Muscle of back (tissue), 11 donors: ENCODE results near the gene BEAN1. TPM values are rescaled to one million over a fixed set of nuclear protein-coding genes. Genes with fewer than 3 reads are reported as not detected.
A peak's percentile ranks its signal among the peaks of the same experiment; 100 is the strongest.

Source experiments
- DNase-seq, 3 donors: peaks; one replicate each; pipeline versions ENCODE4 v3.0.0 to v3.0.0-alpha.2; 2013
- polyA plus RNA-seq, 10 donors: library from polyadenylated mRNA; unstranded; fragments of 120-200 nt; gene quantifications; one replicate each; pipeline ENCODE4 v1.2.1, GENCODE V29; 2013; ENCODE audit not compliant: insufficient read length in 10 of 10

The BEAN1 gene
- polyA plus RNA-seq, 10 donors = 0.75 to 1.6 (median 1.1) TPM

DNA sequence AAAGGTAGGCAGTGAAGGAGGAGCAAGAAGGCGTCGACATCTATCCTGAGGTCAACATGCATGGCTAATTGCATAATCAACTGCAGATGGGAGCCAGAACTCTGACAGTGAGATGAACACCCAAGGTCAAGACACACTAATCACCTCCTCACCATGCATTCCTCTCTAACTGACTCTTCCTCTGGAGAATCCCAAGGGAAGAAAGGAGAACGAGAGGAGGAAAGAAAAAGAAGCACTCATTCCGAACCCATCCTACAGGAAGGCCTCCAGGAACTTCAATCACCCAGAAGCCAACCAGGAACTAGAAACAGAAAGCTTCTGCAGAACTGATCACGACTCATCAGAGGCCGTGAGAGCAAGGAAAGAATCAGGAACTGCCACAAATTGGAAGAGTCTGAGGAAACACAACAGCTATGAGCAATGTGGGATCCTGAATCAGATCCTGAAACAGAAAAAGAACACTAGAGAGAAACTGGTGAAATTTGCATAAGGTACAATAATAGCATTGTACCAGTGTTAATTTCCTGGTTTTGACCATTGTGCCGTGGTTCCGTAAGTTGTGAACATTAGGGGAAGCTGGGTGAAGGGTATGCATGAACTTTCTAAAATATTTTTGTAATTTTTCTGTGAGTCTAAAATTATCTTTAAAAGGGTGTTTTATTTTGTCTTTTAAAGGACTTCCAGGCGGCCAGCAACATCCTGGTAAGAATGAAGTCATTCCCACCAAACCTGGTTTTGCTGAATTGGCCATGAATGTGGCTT lies 10.0 kb upstream of the BEAN1 start:
- DNase-seq = peak in 1 of 3 donors; percentile 72

DNA sequence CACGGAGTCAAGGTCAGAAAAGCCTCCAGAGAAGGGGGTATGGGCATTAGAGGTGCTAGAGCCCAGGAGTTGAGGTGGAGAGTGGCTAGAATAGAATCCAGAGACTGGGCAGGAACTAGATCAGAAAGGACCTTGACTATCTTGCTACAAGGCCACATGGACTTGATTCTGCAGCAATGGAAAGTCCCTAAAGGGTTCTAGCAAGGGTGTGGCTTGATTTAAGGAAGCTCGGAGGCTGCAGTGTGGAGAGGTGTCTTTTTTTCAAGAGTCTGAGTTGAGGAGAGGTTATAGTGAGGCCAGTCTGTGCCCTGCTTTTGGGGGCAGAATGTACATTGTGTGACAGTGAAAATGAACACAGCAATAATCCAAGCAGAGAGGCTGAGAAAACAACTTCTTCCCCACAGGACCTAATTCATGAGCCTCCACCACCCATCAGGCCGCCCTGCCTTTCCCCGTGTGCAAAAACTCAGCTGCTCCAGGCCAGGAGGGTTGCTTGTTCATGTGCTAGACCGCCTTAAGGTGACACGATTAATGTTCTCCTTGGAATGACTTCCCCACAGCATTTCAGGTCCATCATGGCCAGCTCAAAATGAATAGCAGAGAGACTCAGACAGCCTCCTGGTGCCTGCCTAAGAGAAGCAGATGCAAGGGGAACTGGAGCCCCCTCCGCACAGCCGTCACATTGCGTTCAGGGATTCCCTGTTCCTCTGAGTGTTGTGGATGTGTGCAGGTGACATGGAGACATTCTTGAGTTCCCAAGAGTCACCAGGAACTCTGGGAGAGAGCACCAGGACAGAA lies 8.7 kb upstream of the BEAN1 start:
- DNase-seq = no peak

DNA sequence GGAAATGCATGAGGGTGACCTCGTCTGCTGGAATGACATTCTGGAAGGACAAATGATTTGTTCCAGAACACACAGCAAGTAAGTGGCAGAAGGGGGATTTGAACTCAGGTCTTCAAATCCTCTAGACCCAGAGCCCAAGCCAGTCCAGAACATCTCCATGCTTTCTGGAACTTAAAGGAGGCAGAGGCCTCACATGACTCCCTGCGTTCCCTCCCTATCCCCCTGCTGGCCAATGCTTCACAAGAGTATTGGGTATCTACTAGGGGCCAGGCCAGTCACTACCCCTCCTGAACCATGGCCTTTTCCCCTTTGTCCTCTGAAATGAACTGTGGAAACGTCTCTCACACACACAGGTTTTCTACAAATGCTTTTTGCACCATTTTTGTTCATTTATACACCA lies 7.6 kb upstream of the BEAN1 start:
- no peak for DNase-seq

- no peak for DNase-seq
These were observed 6.7 kb upstream of the BEAN1 start for GRCh38 chr16:66420396-66420795.

DNA sequence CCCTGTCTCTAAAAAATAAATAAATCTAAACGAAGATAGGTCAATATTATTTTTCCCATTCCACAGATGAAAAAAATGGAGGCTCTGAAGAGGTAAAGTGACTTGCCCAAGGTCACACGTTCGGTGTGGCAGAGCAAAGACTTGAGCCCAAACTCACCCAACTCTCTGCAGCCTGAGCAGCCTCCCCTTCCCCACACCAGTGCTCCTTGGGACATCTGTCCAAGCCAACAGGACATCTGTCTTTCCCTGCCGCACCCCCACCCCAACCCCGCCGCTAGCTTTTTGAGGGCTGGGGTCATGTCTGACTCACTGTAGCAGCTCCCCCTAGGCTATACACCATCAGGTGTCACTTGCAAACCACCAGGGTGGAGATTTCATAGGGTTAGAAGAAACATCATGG lies 5.2 kb upstream of the BEAN1 start:
- no peak for DNase-seq

GRCh38 chr16:66422366-66422765 lies 4.7 kb upstream of the BEAN1 start:
- DNase-seq = no peak

DNA sequence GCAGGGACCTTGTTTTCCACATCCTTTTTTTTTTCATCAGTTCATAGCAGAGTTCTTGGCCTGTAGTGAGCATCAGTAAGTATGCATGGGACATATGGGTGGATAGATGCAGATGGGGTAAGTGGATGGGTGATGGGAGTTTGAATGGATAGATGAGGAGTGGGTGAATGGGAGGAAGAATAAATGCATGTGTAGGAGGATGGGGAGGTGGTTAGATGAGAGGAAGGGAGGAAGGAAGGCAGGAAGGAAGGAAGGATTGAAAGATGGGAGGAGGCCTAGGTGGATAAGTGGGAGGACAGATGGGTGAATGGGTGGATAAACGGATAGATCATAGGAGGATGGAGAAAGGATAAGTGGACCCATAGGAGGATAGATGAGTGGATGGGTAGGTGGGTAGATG lies 3.9 kb upstream of the BEAN1 start:
- DNase-seq = no peak

DNA sequence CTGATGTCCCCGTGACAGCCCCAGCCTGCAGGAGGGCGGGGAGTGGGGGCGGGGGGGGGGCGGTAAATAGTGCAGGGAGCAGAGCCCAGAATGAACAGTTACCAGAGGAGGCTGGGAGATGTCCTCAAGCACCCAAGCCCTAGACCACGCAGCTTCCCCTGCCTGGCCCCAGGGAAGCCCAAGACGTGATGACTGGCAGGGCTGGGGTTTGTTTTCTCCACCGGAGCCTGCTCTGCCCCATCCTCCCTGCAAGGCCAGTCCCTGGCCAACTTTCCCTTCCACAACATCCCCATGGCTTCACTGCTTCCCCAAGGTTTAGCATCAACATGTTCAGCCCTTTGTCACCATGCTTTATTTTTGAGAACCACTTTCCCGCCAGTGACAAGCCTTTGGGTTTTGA lies 1.4 kb upstream of the BEAN1 start:
- no peak for DNase-seq

GRCh38 chr16:66426112-66427035 lies 721 bp upstream of the BEAN1 start:
- DNase-seq = peak in 1 of 3 donors; percentile 46

- DNase-seq = peak in 1 of 3 donors; percentile 41
These were observed 981 bp downstream of the BEAN1 start for GRCh38 chr16:66427871-66428681.

DNA sequence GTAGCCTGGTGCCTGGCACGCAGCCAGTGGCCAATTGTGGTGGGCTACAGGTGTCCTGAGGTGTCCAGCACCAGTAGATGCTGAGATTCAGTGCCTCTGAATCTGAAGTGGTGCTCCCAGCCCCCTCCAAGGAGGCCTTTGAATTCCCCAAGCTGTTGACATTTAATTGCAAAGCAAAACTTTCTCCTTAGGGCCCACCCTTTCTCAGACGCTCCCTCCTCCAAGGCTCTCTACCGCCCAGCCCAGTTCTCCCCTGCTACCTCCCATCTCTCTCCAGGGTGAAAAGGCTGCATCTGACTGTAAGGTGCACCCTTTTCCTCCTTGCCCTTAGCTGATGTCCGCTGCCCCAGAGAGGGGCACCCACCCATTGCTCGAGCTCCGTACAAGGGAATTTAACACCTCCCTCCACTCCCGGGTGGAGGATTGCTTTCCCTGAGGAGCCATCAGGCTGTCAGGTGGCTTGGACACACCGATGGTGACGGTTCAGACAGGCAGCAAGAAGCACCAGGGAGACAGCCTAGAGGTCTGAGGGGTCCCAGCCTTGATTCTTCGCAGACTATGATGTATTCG lies 1.7 kb downstream of the BEAN1 start:
- DNase-seq = no peak

GRCh38 chr16:66429290-66429962 lies 2.3 kb downstream of the BEAN1 start:
- no peak for DNase-seq

DNA sequence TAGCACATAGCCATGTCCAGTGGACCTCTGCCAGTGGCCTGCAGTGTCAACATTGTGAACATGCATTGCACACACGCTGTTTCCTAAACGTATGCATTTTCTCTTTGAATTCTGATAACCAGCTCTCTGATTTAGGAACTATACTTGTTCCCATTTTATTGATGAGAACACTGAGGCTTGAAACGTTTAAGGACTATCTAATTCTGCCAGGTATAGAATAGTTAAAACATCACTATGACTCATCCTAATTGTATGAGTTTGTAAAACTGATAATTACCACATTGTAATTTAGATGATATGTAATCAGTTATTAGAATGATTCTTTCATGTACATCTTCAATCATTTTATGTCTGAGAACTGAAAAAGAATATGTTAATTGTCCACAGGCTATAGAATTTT lies 3.1 kb downstream of the BEAN1 start:
- no peak for DNase-seq

DNA sequence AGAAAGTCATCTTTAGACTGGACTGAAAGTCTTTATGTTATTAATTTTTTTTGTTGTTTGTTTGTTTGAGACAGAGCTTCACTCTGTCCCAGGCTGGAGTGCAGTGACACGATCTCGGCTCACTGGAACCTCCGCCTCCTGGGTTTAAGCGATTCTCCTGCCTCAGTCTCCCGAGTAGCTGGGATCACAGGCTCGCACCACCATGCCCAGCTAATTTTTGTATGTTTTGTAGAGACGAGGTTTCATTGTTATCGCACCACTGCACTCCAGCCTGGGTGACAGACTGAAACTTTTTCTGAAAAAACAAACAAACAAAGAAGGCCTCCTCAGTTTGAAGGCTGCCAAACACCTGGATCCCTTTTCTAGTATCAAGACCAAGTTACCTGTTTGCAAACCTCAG lies 4.7 kb downstream of the BEAN1 start:
- DNase-seq = no peak

DNA sequence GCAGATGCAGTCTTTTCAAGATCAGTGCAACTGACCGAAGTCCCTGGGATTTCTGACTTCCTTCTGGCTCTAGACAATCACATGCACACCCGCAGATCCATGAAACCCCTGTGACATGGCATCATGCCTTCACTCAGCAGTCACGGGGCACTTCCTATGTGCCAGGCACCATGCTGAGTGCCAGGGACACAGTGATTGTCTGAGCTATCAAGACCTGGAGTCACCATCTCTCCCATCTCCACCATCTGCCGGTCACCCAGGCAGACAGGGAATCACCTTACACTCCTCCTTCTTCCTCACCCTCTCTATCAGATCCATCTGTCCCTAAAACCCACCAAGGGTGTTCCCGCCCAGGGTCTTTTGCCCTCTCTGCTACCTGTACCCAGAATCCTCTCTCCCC lies 5.3 kb downstream of the BEAN1 start:
- DNase-seq = no peak

- no peak for DNase-seq
These were observed 7.7 kb downstream of the BEAN1 start for GRCh38 chr16:66434619-66435430.

GRCh38 chr16:66435896-66436295 lies 8.8 kb downstream of the BEAN1 start:
- DNase-seq = no peak

GRCh38 chr16:66437391-66437945 lies 10.4 kb downstream of the BEAN1 start:
- DNase-seq = no peak

DNA sequence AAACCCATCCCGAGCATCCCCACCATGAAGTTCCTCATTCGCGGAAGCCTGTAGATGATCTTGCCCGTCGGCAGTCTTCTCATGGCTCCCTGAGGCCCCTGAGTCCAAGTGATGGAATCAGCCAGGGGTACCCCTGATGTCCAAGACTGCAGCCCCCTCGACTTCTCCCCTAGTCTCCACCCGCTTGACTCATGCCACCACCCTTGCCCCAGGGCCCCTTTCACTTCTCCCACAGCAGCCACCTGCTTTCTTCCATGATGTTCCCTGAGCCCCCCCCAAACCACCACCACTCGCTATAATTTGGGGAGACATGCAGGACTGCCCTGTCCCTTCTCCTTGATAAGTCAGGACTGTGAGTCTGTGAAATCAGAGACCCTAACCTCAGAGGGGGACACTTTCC lies 11.4 kb downstream of the BEAN1 start:
- no peak for DNase-seq
